HG02938 (cell line): ENCODE measurements around the gene PCNX1.
"Not testable (repeated sequence)": the region's sequence is repeated elsewhere in the genome, so short reads cannot be mapped to it uniquely, and the experiment has no call there.

Experiments used
- ATAC-seq: cut with Tn5 transposase; IDR thresholded peaks from one replicate; pipeline ENCODE4 v1.9.1; 2021; ENCODE audit warnings: mild to moderate bottlenecking, moderate library complexity; ENCODE audit not compliant: unreplicated experiment

Gene PCNX1

GRCh38 chr14:71062581-71063303 lies 155.5 kb downstream of the PCNX1 start:
- no peak for ATAC-seq

DNA sequence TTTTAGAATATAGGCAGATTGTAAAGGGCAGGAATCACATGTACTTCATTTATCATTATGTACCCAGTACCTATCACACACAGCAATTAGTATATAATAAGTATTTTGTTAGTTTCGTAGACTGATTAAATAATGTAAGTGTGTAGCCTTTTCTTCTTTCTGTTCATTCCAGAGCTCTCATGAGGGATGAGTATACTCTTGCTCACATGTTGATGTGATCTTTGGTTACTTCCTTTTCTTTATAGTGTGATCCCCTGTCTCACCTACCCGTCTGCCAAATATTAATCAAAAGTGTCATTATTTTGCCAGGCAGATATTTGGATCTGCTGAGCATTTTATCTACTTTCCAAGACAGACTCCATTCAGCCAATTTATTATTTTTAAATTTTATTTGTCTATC lies 156.1 kb downstream of the PCNX1 start:
- ATAC-seq: no peak

- ATAC-seq: not testable (repeated sequence)
Observed at GRCh38 chr14:71064747-71065146, 157.5 kb downstream of the PCNX1 start.

GRCh38 chr14:71070169-71070568 lies 162.9 kb downstream of the PCNX1 start:
- no peak for ATAC-seq

DNA sequence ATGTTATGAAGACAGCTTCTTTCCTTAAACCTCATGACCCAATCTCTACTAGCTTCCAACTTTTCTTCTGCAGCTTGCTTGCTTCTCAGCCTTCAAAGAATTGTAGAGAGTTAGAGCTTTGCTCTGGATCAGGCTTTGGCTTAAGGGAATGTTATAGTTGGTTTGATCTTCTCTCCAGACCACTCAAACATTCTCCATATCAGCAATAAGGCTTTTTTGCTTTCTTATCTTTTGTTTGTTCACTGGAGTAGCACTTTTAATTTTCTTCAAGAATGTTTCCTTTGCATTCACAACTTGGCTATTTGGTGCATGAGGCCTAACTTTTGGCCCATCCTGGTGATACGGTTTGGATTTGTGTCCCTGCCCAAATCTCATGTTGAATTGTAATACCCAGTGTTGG lies 163.8 kb downstream of the PCNX1 start:
- no peak for ATAC-seq

DNA sequence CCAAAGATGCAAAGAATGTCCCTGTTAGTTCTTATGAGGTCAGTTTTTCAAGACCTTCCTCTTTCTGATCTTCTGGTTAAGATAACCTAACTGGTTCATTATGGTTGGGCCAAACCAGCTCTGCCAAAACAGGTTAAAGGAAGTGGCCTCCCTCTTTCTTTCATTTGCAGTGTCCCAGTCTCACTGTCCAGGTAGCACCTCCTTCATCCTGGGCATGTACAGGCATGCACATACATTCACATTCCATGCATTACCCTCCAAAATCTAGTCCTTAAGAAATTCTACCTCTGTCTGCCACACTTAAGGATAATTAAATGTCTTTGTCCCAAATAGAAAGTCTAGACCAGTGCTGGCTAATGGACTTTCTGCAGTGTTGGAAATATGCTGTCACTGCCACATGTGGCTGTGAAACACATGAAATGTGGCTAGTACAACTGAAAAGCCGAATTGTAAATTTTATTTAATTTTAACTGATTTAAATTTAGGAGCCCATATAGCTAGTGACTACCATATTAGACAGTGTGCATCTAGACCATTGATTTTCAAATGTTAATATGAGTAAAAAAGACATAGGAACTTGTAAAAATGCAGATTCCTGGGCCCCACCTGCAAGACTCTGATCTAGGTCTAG lies 169.3 kb downstream of the PCNX1 start:
- ATAC-seq: no peak

DNA sequence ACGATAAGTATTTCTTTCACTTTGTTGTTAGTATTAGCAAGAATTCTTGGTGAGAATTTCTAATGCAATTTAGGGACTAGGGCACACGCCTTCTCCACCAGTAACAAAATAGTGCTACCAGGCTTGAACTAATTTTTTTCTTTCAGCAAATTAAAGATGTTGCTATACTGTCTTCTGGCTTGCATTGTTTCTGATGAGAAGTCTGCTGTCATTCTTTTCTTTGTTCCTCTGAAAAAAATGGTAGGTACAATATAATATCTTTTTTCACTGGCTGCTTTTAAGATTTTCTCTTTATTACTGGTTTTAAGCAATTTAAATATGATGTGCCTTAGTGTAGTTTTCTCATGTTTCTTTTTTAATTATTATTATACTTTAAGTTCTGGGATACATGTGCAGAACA lies 171.2 kb downstream of the PCNX1 start:
- no peak for ATAC-seq

DNA sequence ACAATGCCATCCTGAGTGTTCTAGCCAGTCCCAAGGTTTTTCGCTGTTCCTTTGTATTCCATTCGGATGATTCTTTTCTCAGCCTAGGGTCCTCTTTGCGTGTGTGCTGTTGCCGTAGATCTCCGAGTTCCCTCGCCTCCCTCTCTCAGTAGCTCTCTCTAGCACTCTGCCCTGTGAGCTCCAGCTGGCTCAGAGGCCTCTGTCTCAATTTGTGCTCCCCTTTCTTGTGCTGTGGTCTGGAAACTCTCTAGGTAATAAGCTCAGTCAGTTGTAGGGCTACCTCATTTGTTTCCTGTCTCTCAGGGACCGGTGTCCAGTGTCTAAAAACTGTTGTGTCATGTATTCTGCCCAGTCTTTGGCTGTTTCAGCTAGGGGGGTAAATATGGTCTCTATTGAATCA lies 179.3 kb downstream of the PCNX1 start:
- no peak for ATAC-seq

GRCh38 chr14:71089971-71090370 lies 182.7 kb downstream of the PCNX1 start:
- ATAC-seq: no peak

DNA sequence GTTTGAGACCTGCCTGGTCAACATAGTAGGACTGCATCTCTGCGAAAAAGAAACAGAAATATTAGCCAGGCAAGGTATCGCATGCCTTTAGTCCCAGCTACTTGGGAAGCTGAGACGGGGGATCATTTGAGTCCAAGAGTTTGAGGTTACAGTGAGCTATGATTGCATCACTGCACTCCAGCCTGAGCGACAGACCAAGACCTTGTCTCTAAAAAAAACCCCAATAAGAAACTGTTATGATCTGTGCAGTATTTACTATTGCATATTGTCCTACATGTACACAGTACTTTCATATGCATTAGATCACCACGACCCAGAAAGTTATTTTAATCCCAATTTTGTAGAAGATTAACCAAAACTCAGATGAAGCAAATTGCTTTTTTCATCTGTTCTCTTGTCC lies 187.5 kb downstream of the PCNX1 start:
- peak; percentile 51 for ATAC-seq

GRCh38 chr14:71096947-71097346 lies 189.7 kb downstream of the PCNX1 start:
- no peak for ATAC-seq

DNA sequence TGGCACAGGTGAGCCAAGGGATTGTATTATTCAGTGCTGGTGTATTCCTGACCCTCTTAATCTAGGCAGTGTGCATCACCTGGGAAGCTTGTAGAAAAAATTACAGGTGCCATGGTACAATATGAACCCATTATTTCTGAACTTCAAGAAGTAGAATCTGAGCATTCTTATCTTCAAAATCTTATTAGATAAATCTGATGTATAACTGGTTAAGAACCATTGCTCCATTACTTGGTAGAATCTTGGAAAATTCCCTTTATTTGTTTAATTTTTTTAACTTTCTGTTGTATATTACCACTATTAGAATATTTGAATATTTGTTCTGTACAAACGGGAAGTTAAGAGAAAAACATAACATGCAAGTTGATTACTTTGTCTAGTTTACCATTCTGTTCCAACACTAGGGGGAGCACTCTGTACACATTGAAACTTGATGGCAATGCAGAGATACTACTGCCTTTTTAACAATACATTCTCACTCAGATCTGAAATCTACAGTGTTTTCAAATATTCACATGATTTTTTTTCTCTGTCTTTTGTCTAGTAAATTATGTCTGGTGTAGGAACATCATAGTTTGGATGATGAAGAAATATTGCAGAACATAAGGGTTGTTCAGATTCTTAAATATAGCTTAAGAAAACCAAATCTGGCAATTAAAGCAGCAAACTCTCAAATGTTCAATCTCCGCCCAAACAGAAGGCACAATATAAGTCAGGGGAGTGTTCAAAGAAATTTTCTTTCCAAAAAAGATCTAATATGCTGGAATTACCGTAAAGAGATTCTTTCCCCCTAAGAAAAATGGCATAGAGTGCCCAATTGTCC lies 196.6 kb downstream of the PCNX1 start:
- ATAC-seq: no peak

DNA sequence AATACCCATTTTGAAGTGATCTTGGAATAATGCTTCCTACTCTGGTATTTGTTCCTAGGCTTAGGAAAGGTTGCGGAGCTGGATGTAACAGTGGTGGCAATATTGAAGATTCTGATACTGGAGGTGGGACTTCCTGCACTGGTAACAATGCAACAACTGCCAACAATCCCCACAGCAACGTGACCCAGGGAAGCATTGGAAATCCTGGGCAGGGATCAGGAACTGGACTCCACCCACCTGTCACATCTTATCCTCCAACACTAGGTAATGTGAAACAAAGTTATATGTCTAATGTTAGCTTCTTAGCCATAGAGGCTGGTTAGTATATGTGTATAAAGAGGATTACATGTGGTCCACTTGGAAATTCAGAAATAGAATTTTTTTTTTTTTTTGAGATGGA lies 197.9 kb downstream of the PCNX1 start:
- no peak for ATAC-seq

- no peak for ATAC-seq
Observed at GRCh38 chr14:71107921-71108320, 200.7 kb downstream of the PCNX1 start.

- no peak for ATAC-seq
Observed at GRCh38 chr14:71108398-71109119, 201.3 kb downstream of the PCNX1 start.

DNA sequence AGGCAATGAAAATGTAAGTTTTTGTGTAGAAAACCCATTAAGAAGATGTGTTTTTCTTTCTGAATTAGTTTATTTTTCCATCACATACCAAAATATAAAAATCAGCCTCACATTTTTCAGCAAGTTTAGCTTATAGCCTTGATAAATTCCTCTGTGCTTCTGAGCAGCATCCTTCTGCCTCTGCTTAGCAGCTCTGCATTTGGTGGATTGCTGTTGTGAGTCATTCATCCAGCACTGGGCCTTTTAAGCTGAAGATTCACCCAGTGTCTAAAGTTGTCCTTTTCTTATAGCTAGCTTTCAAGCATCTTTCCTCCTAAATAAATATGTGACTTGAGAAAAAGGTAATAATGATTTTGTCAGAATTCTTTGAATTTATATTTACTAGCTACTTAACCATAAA lies 206.1 kb downstream of the PCNX1 start:
- no peak for ATAC-seq

GRCh38 chr14:71114565-71114964 lies 207.3 kb downstream of the PCNX1 start:
- no peak for ATAC-seq

GRCh38 chr14:71115306-71115705 lies 208.0 kb downstream of the PCNX1 start:
- ATAC-seq: no peak

- ATAC-seq: no peak
Observed at GRCh38 chr14:71115821-71116567, 208.7 kb downstream of the PCNX1 start.

- ATAC-seq: no peak
Observed at GRCh38 chr14:71116568-71117122, 209.4 kb downstream of the PCNX1 start.
